IPS-NIHi7 (cell line): ENCODE data around the gene MTTP.
A peak's percentile ranks its signal among the peaks of the same experiment; 100 is the strongest.
"Not testable (repeated sequence)": the region's sequence is repeated elsewhere in the genome, so short reads cannot be mapped to it uniquely, and the experiment has no call there.

Experiments used
- DNase-seq: peaks from one replicate; pipeline ENCODE4 v3.0.0; 2012; ENCODE audit warnings: mixed read lengths; ENCODE audit errors: extremely low spot score

The MTTP gene

DNA sequence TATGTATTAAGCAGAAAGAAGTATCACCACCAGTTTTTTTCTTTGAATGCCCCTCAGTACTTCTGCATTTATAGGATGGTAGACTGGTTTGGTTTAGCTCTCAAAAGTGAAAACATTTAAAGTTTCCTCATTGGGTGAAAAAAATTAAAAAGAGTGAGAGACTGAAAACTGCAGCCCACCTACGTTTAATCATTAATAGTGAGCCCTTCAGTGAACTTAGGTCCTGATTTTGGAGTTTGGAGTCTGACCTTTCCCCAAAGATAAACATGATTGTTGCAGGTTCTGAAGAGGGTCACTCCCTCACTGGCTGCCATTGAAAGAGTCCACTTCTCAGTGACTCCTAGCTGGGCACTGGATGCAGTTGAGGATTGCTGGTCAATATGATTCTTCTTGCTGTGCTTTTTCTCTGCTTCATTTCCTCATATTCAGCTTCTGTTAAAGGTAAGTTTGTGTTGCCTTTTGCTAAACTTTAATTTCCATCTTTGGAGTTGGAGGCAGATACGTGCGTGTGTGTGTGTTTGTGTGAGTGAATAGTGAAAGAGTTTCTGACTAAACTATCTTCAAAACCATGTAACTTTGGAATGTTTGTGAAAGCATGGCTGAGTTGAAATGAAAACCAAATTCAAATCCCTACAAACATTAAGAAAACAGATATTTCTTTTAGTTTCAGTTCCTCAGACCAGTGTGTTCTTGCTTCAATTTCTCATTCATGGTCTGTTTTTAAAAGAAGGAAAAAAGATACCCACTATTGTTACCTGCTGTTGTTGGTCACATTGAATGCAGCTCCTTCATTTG lies at the start of gene MTTP:
MTTP (plus strand) TSS at position 295 of the 795 bp plus-strand sequence; CDS start at position 381, 86 bp downstream.
- no peak for DNase-seq

DNA sequence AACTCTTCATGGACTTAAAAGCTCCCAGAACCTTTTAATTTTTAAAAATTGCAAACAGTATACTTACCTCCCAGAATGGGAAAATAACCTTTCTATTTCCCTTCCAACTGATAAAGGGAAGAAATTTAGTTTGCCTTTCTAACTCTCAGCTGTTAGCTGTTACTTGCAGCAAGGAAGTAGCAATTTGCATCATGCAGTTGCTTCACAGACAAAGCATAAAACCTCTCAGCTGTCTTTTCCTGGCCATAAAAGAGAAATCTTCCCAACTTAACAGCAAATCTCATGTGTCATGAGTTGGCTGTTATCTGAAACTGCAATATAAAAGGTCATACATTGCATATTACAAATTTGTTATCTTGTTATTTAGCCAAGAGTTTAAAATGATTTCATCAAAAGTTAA lies 45.4 kb upstream of the MTTP start:
- no peak for DNase-seq

- DNase-seq = no peak
Observed at GRCh38 chr4:99529956-99530355, 44.7 kb upstream of the MTTP start.

GRCh38 chr4:99534699-99535098 lies 39.9 kb upstream of the MTTP start:
- not testable (repeated sequence) for DNase-seq

DNA sequence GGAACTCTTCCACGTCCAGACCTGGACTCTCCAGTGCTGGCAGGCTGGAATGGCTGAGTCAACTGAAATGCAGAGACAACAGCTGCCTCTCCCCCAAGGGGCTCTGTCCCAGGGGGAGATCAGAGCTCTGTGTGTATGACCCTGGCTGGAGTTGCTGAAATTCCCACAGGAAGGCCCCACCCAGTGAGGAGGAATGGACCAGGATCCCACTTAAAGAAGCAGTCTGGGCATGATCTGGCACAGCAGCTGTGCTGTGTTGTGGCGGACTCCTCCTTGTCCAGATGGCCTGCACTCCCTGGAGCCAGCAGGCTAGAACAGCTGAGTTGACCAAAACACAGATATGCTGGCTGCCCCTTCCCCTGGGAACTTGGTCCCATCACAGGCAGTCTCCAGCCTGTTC lies 38.4 kb upstream of the MTTP start:
- DNase-seq = no peak

- DNase-seq = no peak
Observed at GRCh38 chr4:99536848-99537247, 37.8 kb upstream of the MTTP start.

GRCh38 chr4:99537674-99538073 lies 37.0 kb upstream of the MTTP start:
- no peak for DNase-seq

DNA sequence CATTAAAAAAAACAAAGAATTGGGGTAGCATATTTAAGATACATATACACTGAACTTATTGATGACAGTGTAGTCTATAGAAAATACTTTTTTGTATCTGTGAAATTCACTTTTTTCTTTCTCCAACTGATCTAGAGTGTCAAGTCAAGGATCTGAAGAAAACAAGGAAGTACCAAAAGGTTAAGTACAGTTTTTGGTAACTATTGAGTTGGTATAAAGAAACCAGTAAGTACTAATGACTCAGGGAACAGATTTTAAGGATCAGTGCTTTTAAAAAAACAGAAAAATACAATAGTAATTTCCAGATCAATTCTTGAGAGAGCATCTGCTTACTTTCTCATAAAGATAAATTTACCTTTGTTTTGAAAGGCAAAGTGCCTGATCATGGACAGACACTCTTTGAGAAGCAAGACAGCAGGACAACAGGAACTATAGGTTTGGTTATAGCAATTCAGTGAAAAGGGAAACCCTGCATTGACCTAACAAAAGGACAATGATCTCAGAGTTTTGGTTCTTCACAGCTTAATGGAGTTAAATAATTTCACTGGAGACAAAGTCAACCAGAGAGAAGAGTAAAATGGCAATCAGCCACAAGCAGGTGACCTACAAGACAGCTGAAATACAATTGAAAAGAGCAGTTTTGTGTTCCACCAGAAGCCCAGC lies 34.2 kb upstream of the MTTP start:
- no peak for DNase-seq

GRCh38 chr4:99552872-99553271 lies 21.8 kb upstream of the MTTP start:
- no peak for DNase-seq

DNA sequence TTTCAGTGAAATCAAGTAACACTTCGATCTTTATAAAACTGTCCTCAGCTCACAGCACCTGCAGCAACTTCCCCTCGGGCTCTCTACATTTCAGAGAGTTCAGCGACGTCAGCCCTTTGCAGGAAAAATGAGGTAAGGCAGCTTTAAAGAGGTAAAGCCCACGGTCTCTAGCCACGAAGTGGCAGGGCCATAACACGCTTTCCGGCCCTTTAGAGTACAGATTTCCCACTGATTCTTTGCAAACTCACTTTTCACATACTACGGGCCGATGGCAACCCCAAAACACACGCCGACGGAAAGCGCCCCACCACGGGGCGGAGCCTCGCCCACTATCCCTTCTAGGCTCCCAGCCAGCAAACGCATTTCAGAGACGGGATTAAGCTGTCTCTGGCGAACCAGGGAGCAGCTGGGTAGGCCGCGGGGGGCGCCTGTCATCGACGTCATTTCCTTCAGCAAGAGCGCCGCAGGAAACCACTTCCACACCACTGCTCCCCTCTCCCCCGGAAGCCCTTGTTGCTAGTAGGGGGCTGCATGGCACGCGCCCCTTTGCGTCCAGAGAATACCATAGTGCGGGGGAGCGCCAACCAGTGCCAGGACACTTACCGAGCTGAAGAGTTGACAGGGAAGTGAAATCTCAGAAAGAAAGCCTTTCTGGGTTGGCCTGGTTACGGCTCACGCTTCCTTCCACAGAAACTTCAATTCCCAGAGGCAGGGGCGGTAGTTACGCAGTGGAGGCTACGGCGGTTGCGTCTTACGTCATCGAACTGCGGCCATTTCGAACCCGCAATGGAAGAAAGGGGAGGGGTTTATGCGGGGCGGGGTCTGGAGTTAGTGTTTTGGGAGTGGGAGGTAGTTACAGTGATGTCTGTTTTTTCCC lies 11.1 kb upstream of the MTTP start, which contains the start of gene TRMT10A:
TRMT10A (minus strand) TSS at position 730 of the 877 bp plus-strand sequence. CDS start 4,701 bp downstream, outside the sequence.
- DNase-seq = peak; percentile 90

DNA sequence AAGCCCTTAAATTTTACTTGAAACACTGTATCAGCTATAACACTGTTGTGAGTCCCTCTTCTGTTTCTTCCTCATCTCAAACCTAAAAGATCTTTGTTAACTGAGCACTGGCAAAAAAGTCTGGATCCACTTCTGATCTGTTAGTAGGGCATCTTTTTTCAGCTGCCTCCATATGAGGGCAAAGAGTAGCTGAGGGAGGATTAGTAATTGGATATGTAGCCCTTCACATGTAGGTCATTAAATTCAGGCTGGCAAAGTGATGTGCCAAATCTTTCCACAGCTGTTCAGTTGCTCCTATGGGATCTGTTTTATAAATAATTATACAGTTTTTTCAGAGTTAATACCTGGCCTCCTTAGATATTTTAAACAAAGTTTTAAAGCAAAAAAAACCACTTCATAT lies 9.7 kb upstream of the MTTP start:
- no peak for DNase-seq

DNA sequence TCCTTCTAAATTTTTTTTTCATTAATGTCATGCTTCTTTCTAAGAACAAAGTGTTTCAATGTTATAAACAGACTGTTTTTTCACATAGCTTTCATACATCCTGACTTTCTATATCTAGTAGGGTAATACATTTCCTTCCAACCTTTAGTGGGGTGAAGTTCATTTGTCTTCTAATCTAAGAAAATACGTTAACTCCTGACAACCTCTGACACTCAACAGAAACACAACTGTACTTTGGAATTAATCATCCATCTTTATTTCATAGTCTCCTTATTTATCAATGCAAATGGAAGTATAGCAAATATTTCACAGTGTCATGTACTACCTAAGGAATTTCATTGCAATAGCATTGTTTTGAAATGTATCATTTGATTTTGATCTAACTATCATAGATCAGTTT lies 2.7 kb upstream of the MTTP start:
- DNase-seq = no peak

DNA sequence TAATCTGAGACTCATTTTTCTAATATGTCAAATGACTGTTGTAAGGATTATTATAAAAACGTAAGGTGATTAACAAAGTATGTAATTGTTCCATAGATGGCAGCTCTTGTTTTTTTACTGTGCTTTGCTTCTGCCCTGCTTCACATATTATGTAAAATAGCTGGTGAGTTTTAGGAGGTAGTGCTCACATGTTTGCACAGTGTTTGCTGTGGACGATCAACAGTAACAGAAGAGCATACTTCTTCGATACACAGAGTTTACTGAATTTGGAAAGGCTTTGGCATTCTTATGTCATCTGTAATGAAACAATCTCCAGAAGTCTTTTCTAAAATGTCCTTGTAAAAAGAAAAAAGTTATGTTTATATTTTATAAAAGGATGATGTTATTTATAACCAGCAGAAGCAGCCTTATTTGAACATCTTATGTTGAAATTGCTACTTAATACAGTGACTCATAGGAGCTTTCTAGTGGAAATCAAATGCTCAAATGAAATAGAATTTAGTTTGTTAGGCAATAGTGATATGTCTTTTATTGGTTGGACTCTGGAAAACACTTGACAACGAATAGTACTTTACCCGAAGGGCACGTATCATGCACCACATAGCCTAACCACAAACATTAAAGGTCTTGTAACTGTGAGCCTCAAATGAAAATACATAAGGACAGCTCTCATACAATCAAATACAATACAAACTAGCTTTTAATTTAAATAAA lies 1.9 kb upstream of the MTTP start:
- no peak for DNase-seq

- DNase-seq = no peak
Observed at GRCh38 chr4:99573735-99574368, 772 bp upstream of the MTTP start.

DNA sequence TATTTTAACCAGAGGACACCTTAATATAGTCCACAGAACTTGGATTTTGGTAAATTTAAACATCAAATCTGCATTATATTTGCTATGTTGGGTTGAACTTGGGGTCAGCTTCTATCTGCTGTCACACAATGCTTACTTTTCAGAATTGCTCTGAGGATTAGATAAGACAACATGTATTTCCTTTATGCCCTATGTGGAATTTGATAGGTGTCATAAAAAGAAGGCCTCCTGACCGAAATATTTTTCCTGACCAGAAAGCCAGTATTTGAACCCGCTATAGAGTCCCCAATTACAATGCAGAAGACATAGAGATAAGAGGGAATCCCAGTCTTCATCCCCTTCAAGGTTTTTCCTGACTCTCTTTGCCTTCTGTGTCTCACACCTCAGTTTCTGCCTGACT lies 4.1 kb downstream of the MTTP start:
- no peak for DNase-seq

DNA sequence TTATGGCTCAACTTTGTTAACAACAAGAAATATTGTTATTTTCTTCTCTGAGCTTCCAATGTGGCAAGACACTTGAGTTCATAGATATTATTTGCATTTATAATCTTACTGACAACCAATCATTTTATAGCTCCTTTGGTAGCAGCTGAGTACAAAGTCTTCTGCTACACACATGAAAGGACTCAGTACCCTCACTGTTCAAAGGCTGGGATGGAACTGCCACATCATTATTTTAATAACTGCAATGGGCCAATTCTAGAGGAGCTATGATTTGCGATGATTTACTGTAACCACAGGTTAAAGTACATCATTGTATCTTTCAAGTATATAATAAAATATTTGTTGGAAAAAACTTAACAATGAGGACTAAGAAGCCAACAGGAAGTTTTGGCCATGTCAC lies 10.9 kb downstream of the MTTP start:
- DNase-seq = no peak

GRCh38 chr4:99586322-99586721 lies 11.7 kb downstream of the MTTP start:
- no peak for DNase-seq

DNA sequence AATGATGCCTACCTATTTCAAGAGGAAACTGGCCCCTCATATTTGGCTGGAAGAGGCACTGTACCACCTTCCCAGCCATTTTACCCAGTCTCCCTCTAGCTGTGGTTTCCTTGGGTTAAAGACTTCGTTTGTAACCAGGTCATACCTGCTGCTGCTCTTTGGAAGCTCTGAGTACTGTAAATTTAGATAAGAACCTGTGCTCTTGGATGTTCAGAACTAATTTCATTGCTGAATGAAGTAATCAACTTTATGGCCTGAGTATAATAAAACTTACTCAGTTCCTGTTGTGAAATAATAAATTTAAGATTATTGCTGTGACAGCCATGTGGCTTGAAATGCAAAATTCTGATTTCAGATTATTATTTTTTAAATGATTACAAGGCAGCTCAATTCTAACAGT lies 12.2 kb downstream of the MTTP start:
- DNase-seq = no peak

GRCh38 chr4:99587309-99587708 lies 12.7 kb downstream of the MTTP start:
- no peak for DNase-seq

DNA sequence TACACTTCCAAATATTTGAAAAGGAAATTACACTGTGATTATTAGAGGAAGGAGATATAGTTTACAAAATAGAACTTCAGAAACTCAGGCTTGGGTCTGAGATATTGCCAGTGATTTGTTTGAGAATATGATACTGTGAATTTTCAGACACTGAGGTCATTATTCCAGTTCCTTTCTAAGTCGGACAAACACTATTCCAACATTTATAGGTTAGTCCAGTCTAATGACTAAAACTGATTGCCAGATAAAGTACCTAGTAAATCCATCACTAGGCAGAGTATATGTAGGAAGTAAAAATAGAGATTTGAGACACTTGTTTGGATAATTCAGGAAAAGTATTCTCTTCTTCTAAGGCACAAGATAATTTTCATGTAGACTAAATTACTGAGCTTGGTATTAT lies 13.2 kb downstream of the MTTP start:
- no peak for DNase-seq

GRCh38 chr4:99591757-99592156 lies 17.1 kb downstream of the MTTP start:
- no peak for DNase-seq
